HCT116 (cell line): Measurements from ENCODE around the gene DIPK1A. TPM values are rescaled to one million over a fixed set of nuclear protein-coding genes. Genes with fewer than 3 reads are reported as not detected.

Source experiments
- ATAC-seq: fragments of 200-7000 bp; cut with Tn5 transposase; 2 replicates; pipeline ENCODE4 v1.9.1; 2020; ENCODE audit warnings: mild to moderate bottlenecking, moderate library complexity
- BruUV-seq: library from RNA; stranded (reverse); fragments of 400-500 nt; replicated peaks from 2 replicates; lab custom pipeline; 2021; lab: Mats Ljungman, UMichigan
- CTCF ChIA-PET: fragments of 300-600 bp; sonication (Branson Sonifier 250); formaldehyde crosslinking; loops from one replicate; lab custom pipeline; 2021; ENCODE audit warnings: antibody characterized with exemption; lab: Charles Lee
- POLR2A ChIA-PET: fragments of 300-600, 350-600 bp; sonication (Branson Sonifier 250); formaldehyde crosslinking; loops from one replicate; lab custom pipeline; 2021; ENCODE audit warnings: antibody characterized with exemption; lab: Charles Lee
- RAD21 ChIA-PET, 2 experiments: fragments of 300-600 bp; sonication (Branson Sonifier 250); formaldehyde crosslinking; loops; one replicate each; lab custom pipeline; 2023; ENCODE audit warnings: low total read pairs in 2 of 2; ENCODE audit not compliant: uncharacterized antibody in 2 of 2, unreplicated experiment in 2 of 2, low non-redundant PET in 1 of 2; lab: Charles Lee
- DNase-seq: peaks from one replicate; pipeline ENCODE4 v3.0.0-alpha.2; 2010; ENCODE audit warnings: low read depth, low spot score
- H2AFZ ChIP-seq: fragments of 200-600 bp; shearing (Covaris generic), sonication (generic); 2 replicates; pipeline ENCODE4 v1.6.1; 2017; ENCODE audit warnings: low read depth, mixed run types, mixed read lengths, antibody characterized with exemption, low read length; ENCODE audit not compliant: poor library complexity, severe bottlenecking
- H3K27ac ChIP-seq: 2 replicates; pipeline ENCODE4 v1.5.1; 2012; ENCODE audit warnings: low read depth, low read length
- H3K27me3 ChIP-seq: fragments of 200-600 bp; sonication (generic); 2 replicates; pipeline ENCODE4 v1.6.1; 2016; ENCODE audit warnings: mixed run types, low read length, mixed read lengths; ENCODE audit not compliant: insufficient read depth
- H3K36me3 ChIP-seq, 2 experiments: fragments of 200-500 bp in 1 of 2; fragments of 200-600 bp in 1 of 2; sonication (Bioruptor generic) in 1 of 2; sonication (generic) in 1 of 2; 2 replicates each; pipeline versions ENCODE4 v1.5.1 to v1.6.1; 2014 to 2016; ENCODE audit warnings: low read length in 2 of 2, inconsistent platforms in 1 of 2, mixed read lengths in 1 of 2, mixed run types in 1 of 2; ENCODE audit not compliant: insufficient read depth in 2 of 2, control insufficient read depth in 1 of 2
- H3K4me1 ChIP-seq, 2 experiments: fragments of 200-600 bp in 1 of 2; sonication (generic) in 1 of 2; 2 replicates each; pipeline versions ENCODE4 v1.5.1 to v1.6.1; 2012 to 2017; ENCODE audit warnings: low read length in 2 of 2, inconsistent platforms in 1 of 2, mild to moderate bottlenecking in 1 of 2, mixed read lengths in 1 of 2, mixed run types in 1 of 2, moderate library complexity in 1 of 2; ENCODE audit not compliant: insufficient read depth in 2 of 2, control insufficient read depth in 1 of 2
- H3K4me2 ChIP-seq: fragments of 200-600 bp; sonication (generic); 2 replicates; pipeline ENCODE4 v1.6.1; 2017; ENCODE audit warnings: mixed run types, low read length, mixed read lengths
- H3K4me3 ChIP-seq, 2 experiments: fragments of 200-600 bp in 1 of 2; sonication (generic) in 1 of 2; replicated peaks in 1 of 2; 2 replicates each; pipeline ENCODE4 v1.5.1; 2011 to 2016; ENCODE audit warnings: low read length in 2 of 2, control low read depth in 1 of 2, low read depth in 1 of 2, mild to moderate bottlenecking in 1 of 2, mixed read lengths in 1 of 2, mixed run types in 1 of 2
- H3K79me2 ChIP-seq: fragments of 200-600 bp; sonication (generic); 2 replicates; pipeline ENCODE4 v1.6.1; 2017; ENCODE audit warnings: mild to moderate bottlenecking, mixed run types, low read length, moderate library complexity, mixed read lengths; ENCODE audit not compliant: insufficient read depth
- H3K9ac ChIP-seq: fragments of 200-600 bp; sonication (generic); 2 replicates; pipeline ENCODE4 v1.6.1; 2016; ENCODE audit warnings: low read length, mixed read lengths
- H3K9me2 ChIP-seq: fragments of 200-600 bp; sonication (generic), shearing (Covaris generic); 2 replicates; pipeline ENCODE4 v1.6.1; 2017; ENCODE audit warnings: mixed run types, mild to moderate bottlenecking, moderate library complexity; ENCODE audit not compliant: insufficient read depth
- H3K9me3 ChIP-seq, 2 experiments: fragments of 200-500 bp in 1 of 2; fragments of 200-600 bp in 1 of 2; sonication (Bioruptor generic) in 1 of 2; sonication (generic) in 1 of 2; 2 replicates each; pipeline ENCODE4 v1.6.1; 2014 to 2017; ENCODE audit warnings: low read length in 2 of 2, mixed read lengths in 2 of 2, inconsistent platforms in 1 of 2, low read depth in 1 of 2, mild to moderate bottlenecking in 1 of 2, mixed run types in 1 of 2, moderate library complexity in 1 of 2; ENCODE audit not compliant: control insufficient read depth in 1 of 2, insufficient read depth in 1 of 2
- H4K20me1 ChIP-seq: fragments of 200-600 bp; sonication (generic), shearing (Covaris generic); 2 replicates; pipeline ENCODE4 v1.6.1; 2017; ENCODE audit warnings: mixed run types, mild to moderate bottlenecking, moderate library complexity; ENCODE audit not compliant: insufficient read depth
- CBX3 ChIP-seq: IDR thresholded peaks from 2 replicates; pipeline ENCODE4 v1.6.1; 2012; ENCODE audit warnings: low read depth
- CEBPB ChIP-seq: IDR thresholded peaks from 2 replicates; pipeline ENCODE4 v1.6.1; 2012; ENCODE audit warnings: low read depth
- EGR1 ChIP-seq: IDR thresholded peaks from 2 replicates; pipeline ENCODE4 v1.6.1; 2012; ENCODE audit warnings: low read depth
- ELF1 ChIP-seq: IDR thresholded peaks from 2 replicates; pipeline ENCODE4 v1.6.1; 2012; ENCODE audit warnings: low read depth, borderline replicate concordance
- EZH2 ChIP-seq: fragments of 200-600 bp; sonication (generic); IDR thresholded peaks from 2 replicates; pipeline ENCODE4 v1.6.1; 2017; ENCODE audit warnings: antibody characterized with exemption, mixed run types
- FOSL1 ChIP-seq: IDR thresholded peaks from 2 replicates; pipeline ENCODE4 v1.6.1; 2012; ENCODE audit warnings: low read depth
- JUND ChIP-seq: IDR thresholded peaks from 2 replicates; pipeline ENCODE4 v1.6.1; 2012
- YY1 ChIP-seq: IDR thresholded peaks from 2 replicates; pipeline ENCODE4 v1.6.1; 2011; ENCODE audit warnings: low read length, low read depth, moderate library complexity, mild to moderate bottlenecking; ENCODE audit not compliant: insufficient replicate concordance; ENCODE audit errors: extremely low read depth
- ZFX ChIP-seq: fragments of 450-650 bp; IDR thresholded peaks from 2 replicates; pipeline ENCODE4 v1.6.1; 2017
- intact Hi-C: fragments of 100-400 bp; cut with micrococcal nuclease; formaldehyde crosslinking; loops from 2 replicates; pipeline ENCODE4 v1.10.0; 2022
- total RNA-seq: library from RNA; stranded (reverse); gene quantifications from one replicate; pipeline ENCODE4 v1.2.1, GENCODE V29; 2021; ENCODE audit not compliant: unreplicated experiment
- TF ChIP-seq, protein P1 (sequence below), 3 experiments: fragments of 200-600 bp in 1 of 3; sonication (generic) in 1 of 3; IDR thresholded peaks in 2 of 3; conservative IDR thresholded peaks in 1 of 3; 2 replicates each; pipeline ENCODE4 v1.5.1; 2012 to 2017; ENCODE audit warnings: low read depth in 2 of 3, low read length in 2 of 3, antibody characterized with exemption in 1 of 3, borderline replicate concordance in 1 of 3, control low read depth in 1 of 3, mild to moderate bottlenecking in 1 of 3, mixed read lengths in 1 of 3, mixed run types in 1 of 3, moderate library complexity in 1 of 3; ENCODE audit not compliant: insufficient read depth in 1 of 3
- TF ChIP-seq, protein P2 (sequence below): IDR thresholded peaks from 2 replicates; pipeline ENCODE4 v1.6.1; 2012; ENCODE audit warnings: low read depth
- TF ChIP-seq, protein P3 (sequence below): IDR thresholded peaks from 2 replicates; pipeline ENCODE4 v1.6.1; 2011; ENCODE audit warnings: mild to moderate bottlenecking, low read length, moderate library complexity; ENCODE audit not compliant: insufficient replicate concordance; ENCODE audit errors: extremely low read depth

DIPK1A gene
- total RNA-seq, 1 experiment from 2014 or later = 4.3 TPM

DNA sequence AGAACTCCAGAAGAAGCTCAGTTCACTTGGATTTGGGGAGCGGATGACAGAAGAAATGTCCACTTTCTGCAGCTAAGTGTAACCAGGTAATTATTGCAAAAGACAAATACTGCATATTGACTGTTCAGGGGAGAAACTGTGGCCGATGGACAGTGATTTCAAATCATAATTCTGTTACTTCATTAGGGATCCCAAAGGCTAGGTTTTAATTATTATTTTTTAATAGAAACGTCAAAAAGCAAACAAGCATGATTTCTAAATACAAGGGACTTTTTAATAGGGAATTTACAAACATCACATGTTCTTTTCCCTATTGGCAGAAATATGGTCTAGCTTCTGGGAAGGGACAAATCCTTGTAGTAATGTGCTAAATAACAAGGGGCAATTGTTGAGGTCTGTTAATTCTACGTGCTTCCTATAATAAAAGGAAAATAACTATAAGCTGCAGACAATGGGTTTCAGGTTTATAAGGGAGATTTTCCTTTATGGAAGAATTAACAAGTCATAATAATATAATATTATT lies 15.5 kb downstream of the DIPK1A start (continued):
- TF ChIP-seq CBX3 (no peak), EZH2 (no peak)
- TF ChIP-seq, protein P1, sequence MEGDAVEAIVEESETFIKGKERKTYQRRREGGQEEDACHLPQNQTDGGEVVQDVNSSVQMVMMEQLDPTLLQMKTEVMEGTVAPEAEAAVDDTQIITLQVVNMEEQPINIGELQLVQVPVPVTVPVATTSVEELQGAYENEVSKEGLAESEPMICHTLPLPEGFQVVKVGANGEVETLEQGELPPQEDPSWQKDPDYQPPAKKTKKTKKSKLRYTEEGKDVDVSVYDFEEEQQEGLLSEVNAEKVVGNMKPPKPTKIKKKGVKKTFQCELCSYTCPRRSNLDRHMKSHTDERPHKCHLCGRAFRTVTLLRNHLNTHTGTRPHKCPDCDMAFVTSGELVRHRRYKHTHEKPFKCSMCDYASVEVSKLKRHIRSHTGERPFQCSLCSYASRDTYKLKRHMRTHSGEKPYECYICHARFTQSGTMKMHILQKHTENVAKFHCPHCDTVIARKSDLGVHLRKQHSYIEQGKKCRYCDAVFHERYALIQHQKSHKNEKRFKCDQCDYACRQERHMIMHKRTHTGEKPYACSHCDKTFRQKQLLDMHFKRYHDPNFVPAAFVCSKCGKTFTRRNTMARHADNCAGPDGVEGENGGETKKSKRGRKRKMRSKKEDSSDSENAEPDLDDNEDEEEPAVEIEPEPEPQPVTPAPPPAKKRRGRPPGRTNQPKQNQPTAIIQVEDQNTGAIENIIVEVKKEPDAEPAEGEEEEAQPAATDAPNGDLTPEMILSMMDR (IDR thresholded peaks at IDR 0.05 in 2 of 3, conservative IDR thresholded peaks at IDR 0.05 in 1 of 3; ENCODE audit: borderline replicate concordance in 1 of 3, insufficient read depth in 1 of 3, low read depth in 2 of 3, low read length in 2 of 3) = no peak

DNA sequence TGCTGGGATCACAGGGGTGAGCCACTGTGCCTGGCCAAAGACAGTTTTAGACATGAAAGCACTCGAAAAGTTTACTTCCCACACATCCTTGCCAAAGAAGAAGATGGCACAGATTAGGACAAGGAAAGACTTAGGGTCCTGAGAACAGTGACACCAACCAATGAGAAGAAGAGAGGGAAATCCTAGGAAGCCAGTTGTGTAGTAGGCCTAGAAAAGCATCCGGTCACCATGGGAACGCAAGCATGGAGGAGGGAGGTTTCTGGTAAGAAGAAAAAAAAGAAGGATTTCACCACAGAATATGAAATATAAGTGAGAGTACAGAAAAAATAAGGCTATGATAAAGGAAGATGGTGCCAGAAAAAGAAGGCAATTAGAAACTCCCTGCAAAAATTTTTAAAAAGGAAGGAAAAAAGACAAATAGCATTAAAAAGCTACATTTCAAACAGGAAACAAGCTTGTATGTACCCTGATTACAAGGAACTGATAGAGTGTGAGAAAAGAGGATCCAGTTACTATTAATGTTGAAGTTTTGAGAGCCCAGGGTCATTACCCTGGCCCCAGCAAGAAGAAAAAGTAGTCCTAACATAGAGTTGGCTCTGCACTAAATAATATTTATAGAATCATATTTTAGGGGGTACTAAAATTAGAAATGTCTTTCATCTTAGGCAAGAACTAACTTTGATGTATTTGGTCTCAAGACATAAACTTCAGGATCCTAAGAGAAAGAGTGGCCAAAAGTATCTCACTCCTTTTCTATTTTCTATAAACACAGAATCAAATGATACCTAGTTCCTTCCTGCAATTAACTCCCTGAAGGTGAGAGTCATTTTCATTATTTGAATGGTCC lies 16.1 kb downstream of the DIPK1A start:
- H3K36me3 ChIP-seq = no peaks in the 10 kb centered on the region
- no peak overlapping the region for H3K4me2 ChIP-seq
- H3K27ac ChIP-seq = no peak overlapping the region
- no peaks in the 10 kb centered on the region for H3K27me3 ChIP-seq
- H3K9ac ChIP-seq = no peak overlapping the region
- H4K20me1 ChIP-seq = no peaks in the 10 kb centered on the region
- H2AFZ ChIP-seq = no peak overlapping the region
- no peak overlapping the region for H3K4me3 ChIP-seq
- ChIA-PET POLR2A (no interaction called here), CTCF (interaction anchor here (0.6 to 0.8 kb wide), 2 partner anchors 87 to 96 kb away, joined by 3 read pairs; no protein-coding TSS in a partner anchor), RAD21 (no interaction called here)
- DNase-seq (no peak), ATAC-seq (no peak)
- H3K9me2 ChIP-seq = no peaks in the 10 kb centered on the region
- H3K9me3 ChIP-seq = no peaks in the 10 kb centered on the region
- H3K4me1 ChIP-seq = peaks cover 5 to 14% of the 10 kb centered on the region in 2 experiments; a peak in 3 of 4 replicates
- intact Hi-C loops = no loop called here
- no peaks in the 10 kb centered on the region for H3K79me2 ChIP-seq
- BruUV-seq = no TSS peak
- TF ChIP-seq, protein P2, sequence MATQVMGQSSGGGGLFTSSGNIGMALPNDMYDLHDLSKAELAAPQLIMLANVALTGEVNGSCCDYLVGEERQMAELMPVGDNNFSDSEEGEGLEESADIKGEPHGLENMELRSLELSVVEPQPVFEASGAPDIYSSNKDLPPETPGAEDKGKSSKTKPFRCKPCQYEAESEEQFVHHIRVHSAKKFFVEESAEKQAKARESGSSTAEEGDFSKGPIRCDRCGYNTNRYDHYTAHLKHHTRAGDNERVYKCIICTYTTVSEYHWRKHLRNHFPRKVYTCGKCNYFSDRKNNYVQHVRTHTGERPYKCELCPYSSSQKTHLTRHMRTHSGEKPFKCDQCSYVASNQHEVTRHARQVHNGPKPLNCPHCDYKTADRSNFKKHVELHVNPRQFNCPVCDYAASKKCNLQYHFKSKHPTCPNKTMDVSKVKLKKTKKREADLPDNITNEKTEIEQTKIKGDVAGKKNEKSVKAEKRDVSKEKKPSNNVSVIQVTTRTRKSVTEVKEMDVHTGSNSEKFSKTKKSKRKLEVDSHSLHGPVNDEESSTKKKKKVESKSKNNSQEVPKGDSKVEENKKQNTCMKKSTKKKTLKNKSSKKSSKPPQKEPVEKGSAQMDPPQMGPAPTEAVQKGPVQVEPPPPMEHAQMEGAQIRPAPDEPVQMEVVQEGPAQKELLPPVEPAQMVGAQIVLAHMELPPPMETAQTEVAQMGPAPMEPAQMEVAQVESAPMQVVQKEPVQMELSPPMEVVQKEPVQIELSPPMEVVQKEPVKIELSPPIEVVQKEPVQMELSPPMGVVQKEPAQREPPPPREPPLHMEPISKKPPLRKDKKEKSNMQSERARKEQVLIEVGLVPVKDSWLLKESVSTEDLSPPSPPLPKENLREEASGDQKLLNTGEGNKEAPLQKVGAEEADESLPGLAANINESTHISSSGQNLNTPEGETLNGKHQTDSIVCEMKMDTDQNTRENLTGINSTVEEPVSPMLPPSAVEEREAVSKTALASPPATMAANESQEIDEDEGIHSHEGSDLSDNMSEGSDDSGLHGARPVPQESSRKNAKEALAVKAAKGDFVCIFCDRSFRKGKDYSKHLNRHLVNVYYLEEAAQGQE = no peak
- TF ChIP-seq CEBPB (no peak), EGR1 (no peak), ZFX (no peak), JUND (no peak), CBX3 (no peak), YY1 (no peak), FOSL1 (no peak), ELF1 (no peak)
- TF ChIP-seq, protein P3, sequence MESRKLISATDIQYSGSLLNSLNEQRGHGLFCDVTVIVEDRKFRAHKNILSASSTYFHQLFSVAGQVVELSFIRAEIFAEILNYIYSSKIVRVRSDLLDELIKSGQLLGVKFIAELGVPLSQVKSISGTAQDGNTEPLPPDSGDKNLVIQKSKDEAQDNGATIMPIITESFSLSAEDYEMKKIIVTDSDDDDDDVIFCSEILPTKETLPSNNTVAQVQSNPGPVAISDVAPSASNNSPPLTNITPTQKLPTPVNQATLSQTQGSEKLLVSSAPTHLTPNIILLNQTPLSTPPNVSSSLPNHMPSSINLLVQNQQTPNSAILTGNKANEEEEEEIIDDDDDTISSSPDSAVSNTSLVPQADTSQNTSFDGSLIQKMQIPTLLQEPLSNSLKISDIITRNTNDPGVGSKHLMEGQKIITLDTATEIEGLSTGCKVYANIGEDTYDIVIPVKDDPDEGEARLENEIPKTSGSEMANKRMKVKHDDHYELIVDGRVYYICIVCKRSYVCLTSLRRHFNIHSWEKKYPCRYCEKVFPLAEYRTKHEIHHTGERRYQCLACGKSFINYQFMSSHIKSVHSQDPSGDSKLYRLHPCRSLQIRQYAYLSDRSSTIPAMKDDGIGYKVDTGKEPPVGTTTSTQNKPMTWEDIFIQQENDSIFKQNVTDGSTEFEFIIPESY = no peak
- TF ChIP-seq, protein P1 (IDR thresholded peaks at IDR 0.05 in 2 of 3, conservative IDR thresholded peaks at IDR 0.05 in 1 of 3; ENCODE audit: borderline replicate concordance in 1 of 3, insufficient read depth in 1 of 3, low read depth in 2 of 3, low read length in 2 of 3) = no peak
